GM10248 (cell line): ENCODE data around the gene LRRN4.

Experiments used
- CTCF ChIA-PET: fragments of 300-600 bp; sonication (Branson Sonifier 250); formaldehyde crosslinking; extraction: SDS; loops from one replicate; lab custom pipeline; 2021; ENCODE audit warnings: antibody characterized with exemption; lab: Yijun Ruan, JAX
- POLR2A ChIA-PET: fragments of 350-650 bp; sonication (Branson Sonifier 250); formaldehyde crosslinking; extraction: SDS; loops from one replicate; lab custom pipeline; 2020; ENCODE audit warnings: antibody characterized with exemption; lab: Yijun Ruan, JAX
- DNase-seq: peaks from one replicate; pipeline ENCODE4 v3.0.0; 2012; ENCODE audit errors: extremely low spot score
- TF ChIP-seq, protein P1 (sequence below): IDR thresholded peaks from 2 replicates; pipeline ENCODE4 v1.5.1; 2012; ENCODE audit warnings: mild to moderate bottlenecking, low read depth; ENCODE audit errors: extremely low read depth, missing control alignments, control extremely low read depth

Gene LRRN4

DNA sequence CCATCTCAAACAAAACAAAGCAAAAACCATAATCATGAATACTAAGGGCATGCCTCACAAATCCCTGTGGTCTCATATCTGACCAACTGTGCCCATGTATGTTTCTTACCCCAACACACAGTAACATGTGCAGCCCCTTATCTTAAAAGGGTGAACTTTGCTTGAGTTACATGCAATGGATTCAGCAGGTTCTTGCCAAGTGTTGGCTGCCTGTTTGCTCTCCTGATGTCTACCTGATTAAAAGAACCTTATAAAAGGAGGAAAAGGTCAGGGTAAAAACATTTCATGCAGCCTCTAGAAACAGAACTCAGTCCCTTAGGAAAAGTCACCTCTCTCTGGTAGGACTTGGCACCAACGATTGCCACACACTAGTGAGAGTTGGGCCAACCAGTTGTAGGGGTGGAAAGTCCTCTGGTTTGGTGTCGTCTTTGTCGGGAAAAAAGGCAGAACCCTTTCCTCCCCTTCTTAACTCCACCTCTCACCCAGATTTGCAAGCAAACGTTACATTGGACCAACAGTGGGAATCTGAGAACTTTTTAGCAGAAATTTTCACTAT is 14.0 kb upstream of the LRRN4 start:
- ChIA-PET CTCF (interaction anchor here (3.2 kb wide), 1 partner anchor 538 kb away, joined by 11 read pairs; no protein-coding TSS in a partner anchor), POLR2A (no interaction called here)
- TF ChIP-seq, protein P1, sequence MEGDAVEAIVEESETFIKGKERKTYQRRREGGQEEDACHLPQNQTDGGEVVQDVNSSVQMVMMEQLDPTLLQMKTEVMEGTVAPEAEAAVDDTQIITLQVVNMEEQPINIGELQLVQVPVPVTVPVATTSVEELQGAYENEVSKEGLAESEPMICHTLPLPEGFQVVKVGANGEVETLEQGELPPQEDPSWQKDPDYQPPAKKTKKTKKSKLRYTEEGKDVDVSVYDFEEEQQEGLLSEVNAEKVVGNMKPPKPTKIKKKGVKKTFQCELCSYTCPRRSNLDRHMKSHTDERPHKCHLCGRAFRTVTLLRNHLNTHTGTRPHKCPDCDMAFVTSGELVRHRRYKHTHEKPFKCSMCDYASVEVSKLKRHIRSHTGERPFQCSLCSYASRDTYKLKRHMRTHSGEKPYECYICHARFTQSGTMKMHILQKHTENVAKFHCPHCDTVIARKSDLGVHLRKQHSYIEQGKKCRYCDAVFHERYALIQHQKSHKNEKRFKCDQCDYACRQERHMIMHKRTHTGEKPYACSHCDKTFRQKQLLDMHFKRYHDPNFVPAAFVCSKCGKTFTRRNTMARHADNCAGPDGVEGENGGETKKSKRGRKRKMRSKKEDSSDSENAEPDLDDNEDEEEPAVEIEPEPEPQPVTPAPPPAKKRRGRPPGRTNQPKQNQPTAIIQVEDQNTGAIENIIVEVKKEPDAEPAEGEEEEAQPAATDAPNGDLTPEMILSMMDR: no peak
- no peak for DNase-seq

DNA sequence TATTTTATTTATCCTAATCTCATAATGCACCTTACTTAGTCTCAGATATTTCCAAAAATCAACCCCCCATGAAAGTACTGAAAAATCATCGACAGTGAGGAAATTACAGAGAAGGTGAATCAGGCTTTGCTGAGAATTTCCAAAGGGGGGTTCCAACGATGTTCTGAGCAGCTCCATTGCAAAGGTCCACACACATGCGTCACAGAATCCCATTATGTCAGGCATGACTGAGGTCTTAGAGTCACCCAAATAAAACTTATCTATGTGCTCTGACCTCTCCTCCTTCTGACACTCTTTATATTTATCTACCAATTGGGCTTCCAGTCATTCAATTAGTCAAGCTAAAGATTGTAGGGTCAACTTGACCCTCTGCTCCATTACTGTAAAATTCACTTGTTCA is 12.7 kb upstream of the LRRN4 start:
- CTCF ChIA-PET: interaction anchor here (0.9 kb wide), 1 partner anchor 538 kb away, joined by 4 read pairs; no protein-coding TSS in a partner anchor
- POLR2A ChIA-PET: no interaction called here

GRCh38 chr20:6061544-6061943 is 7.7 kb upstream of the LRRN4 start:
- CTCF ChIA-PET: interaction anchor here (0.7 to 2.8 kb wide), 3 partner anchors 11 to 28 kb away, joined by 4 to 6 read pairs (median 4); no protein-coding TSS in a partner anchor
- DNase-seq: no peak
- TF ChIP-seq, protein P1: no peak
- POLR2A ChIA-PET: no interaction called here

More for the DNA sequence above, 12.7 kb upstream of the LRRN4 start:
- DNase-seq: no peak
- TF ChIP-seq, protein P1: no peak

DNA sequence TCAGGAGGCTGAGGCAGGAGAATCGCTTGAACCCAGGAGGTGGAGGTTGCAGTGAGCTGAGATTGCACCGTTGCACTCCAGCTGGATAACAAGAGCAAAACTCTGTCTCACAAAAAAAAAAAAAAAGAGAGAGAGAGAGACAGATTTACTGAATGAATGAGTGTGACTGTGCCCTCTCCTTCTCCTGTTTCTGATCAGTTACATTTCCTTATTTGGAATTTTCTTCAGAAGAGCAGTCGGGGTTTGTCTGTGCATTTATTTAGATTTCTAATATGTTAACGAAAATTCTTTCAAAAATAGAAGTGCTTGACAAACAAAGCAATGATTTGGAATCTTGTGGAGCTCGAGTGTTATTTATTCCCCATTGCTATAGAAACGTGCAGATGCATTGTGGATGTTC is 6.4 kb upstream of the LRRN4 start:
- POLR2A ChIA-PET: no interaction called here
- DNase-seq: no peak
- TF ChIP-seq, protein P1: no peak
- CTCF ChIA-PET: no interaction called here

GRCh38 chr20:6058684-6059295 is 4.9 kb upstream of the LRRN4 start:
- TF ChIP-seq, protein P1: no peak
- CTCF ChIA-PET: interaction anchor here (1.3 kb wide), 1 partner anchor 530 kb away, joined by 3 read pairs; no protein-coding TSS in a partner anchor
- POLR2A ChIA-PET: no interaction called here
- DNase-seq: no peak

DNA sequence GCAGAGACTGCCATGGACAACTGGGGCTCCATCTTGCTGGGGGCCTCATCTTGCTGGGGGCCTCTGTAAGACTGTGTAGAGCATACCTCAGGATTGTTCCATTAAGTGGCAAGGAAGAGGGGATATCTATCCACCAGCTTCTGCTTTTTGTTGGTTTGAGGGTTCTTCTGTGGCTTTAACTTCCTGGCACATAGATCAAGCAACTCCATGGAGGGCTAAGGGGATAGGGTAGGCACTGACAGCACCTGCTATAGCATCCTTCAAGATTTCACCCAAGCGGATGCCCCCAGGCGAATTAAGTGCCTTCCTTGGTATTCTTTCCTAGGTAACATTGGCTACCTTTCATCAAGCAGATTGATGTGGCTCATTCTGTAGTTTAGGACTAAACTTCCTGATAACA is 3.8 kb upstream of the LRRN4 start:
- no peak for DNase-seq
- TF ChIP-seq, protein P1: no peak
- ChIA-PET POLR2A (no interaction called here), CTCF (interaction anchor here (1.3 kb wide), 1 partner anchor 529 kb away, joined by 3 read pairs; no protein-coding TSS in a partner anchor)
